IPS DF 19.7 (cell line): ENCODE measurements around the gene FAM78B.

Experiments
- DNase-seq: peaks from one replicate; pipeline ENCODE4 v3.0.0-alpha.2; 2013; ENCODE audit warnings: low read depth, low spot score

The FAM78B gene, protein sequence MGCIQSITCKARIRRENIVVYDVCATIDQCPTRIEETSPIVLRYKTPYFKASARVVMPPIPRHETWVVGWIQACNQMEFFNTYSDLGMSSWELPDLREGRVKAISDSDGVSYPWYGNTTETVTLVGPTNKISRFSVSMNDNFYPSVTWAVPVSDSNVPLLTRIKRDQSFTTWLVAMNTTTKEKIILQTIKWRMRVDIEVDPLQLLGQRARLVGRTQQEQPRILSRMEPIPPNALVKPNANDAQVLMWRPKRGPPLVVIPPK

DNA sequence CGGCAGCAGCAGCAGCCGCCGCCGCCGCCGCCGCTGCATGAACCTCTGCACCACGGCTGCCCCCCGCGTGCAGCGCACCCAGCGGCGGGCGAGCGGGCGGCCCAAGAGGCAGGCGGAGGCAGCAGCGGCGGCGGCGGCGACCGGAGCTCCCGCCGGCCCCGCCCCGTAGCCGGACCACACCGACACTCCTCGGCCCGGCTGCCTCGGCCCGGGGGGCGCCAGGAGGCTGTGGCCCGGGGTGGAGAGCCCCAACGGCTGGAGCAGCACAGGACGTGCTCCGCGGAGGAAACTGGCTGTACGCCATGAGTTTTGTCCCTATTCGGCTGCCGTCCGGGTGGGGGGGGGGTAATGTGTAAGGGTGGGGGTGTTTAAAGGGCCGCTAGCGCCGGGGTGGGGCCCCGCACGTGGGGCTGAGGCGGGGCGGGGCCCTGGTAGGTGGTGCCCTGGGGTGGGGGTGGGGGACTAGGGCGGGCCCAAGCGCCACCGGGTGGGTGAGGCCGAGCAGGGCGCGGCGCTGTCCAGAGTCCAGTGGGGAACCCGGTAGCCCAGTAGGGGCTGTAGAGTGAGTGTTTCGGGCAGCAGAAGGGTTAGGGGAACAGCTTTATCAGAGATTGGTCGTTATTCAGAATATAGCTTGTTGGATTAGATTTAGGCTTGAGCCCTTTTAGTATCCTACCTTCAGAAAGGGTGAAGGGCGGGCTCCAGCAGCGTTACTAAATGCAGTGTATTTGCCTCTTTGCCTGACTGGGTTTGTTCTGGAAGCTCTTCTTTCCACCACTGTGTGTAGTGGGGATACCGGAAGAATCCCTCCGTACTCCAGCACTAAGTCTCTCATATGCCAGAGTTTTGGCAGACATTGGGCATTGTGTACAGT lies at the start of gene FAM78B:
TSS of gene FAM78B (minus strand) at position 304 of the 874 bp plus-strand sequence. CDS start 753 bp downstream, outside the sequence.
- DNase-seq = no peak

- DNase-seq = no peak
Measured at GRCh38 chr1:166202546-166202945, 35.7 kb upstream of the FAM78B start.

DNA sequence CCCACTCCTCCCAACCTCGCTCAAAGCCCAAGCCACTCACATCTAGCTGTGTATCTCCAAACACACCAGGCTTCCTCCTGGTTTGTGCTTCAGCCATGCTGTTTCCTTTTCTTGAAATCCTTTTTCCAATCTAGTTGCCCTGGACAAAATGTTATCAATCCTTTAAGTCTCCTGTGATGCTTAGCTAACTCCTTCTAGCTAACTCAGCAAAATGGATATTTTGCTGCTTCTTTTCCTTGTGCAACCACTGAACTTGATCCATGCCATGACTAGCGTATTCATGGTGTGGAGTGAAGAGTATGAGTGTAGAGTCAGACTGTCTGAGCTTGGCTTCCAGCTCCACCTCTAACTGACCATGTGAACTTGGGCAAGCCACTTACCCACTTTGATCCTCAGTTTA lies 33.9 kb upstream of the FAM78B start:
- DNase-seq = no peak

DNA sequence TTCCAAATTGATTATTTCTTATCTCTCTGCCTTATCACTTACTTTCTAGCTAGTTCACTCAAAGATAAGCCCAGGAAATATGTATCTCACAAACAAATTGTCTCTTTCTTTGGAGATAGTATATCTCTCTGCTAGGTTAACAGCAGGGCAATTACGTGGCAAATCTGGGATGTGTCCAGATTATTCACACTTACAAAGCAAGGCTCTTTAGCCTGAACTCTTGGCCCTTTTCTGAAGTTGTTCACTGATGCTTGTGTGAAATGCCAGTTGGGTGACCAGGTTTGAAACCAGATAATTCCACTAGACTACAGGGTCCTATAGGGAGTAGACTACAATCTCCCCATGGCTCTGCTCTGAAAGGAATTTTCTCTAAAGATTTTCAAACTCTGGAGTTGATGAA lies 30.8 kb upstream of the FAM78B start:
- DNase-seq = no peak

DNA sequence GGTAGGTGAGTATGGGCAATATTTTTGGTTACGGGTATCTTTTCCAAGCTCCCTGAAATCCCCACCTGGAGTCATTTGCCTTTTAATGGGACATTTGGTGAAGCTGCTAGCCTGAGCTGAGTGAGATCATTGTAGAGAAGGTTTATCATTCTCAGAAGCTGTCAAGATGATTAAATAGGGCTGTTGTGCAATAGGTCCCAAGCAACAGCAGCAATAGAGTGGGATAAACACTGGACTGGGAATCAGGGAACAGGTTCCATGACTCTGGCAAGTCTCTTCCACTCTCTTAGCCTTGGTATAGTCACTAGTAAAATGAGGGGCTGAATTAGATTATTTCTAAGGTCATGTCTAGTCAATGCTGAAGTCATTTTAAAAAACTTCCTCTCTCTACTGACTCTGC lies 30.3 kb upstream of the FAM78B start:
- no peak for DNase-seq

DNA sequence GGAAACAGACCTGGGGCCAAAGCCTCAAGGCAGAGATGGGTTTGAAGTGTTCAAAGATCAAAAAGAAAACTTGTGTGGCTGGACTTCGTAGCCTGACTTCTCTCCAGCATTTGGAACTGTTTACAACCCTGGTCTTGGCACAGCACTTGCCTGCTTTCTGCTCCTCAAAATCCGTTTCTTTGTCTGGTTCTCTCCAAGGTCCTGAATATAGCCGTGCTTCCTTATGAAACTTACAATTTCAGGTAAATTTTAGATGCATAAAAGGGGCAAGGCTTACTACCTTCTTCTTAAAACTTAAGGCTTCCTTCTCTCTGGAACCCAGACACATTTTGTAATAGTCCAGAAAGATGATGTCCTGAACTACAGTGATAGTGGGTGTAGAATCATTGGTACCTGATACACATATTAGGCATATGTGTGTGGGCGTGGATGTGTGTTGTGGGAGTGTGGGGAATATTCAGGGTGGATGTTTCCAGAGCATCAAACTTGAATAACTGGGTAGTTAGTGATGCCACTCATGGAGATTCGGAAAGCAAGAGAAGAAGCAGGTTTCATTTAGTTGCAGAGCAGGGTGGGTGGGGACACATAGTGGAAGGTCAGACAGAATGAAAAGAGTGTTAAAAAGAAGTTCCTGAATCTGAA lies 26.4 kb upstream of the FAM78B start:
- DNase-seq = no peak

GRCh38 chr1:166190400-166190799 lies 23.6 kb upstream of the FAM78B start:
- DNase-seq = no peak

DNA sequence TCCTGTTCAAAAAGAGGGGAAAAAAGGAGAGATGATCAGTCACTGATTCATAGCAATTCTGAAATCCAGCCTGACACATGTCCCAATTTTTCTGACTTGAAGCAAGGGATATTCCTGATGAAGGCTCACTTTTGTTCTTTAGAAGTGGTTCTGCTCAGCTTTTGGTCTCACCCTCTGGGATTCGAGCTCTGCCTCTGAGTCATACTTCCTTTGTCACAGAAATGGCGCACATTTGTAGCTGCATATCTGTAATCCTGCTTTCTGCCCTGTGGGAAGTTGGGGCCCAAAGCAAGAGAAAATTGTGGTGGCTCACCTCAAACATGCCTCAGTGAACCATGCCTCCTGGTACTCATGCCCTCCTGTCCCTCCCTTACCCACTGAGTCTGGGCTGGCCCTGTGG lies 22.3 kb upstream of the FAM78B start:
- no peak for DNase-seq

GRCh38 chr1:166185526-166185925 lies 18.7 kb upstream of the FAM78B start:
- no peak for DNase-seq

- no peak for DNase-seq
Measured at GRCh38 chr1:166184897-166185296, 18.1 kb upstream of the FAM78B start.

GRCh38 chr1:166184012-166184411 lies 17.2 kb upstream of the FAM78B start:
- DNase-seq = no peak

DNA sequence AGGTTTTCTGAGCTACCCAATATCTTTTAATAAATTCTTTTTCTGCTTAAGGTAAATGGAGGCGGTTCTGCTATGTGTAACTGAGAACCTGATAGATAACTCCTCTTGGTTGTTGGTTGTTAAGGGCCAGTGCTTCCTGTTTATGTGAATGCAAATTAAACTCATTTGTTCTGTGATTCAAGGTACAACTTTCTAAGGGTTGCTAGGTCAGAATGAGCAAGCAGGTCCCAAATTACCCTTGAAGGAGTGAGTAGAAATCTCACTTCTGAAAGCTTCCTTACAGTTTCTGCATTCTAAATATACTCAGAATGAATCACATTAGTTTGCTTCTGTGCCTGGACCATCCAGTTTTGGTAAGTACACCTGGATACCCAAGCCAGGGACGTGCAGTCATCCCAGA lies 15.5 kb upstream of the FAM78B start:
- no peak for DNase-seq

GRCh38 chr1:166176416-166176815 lies 9.6 kb upstream of the FAM78B start:
- no peak for DNase-seq

DNA sequence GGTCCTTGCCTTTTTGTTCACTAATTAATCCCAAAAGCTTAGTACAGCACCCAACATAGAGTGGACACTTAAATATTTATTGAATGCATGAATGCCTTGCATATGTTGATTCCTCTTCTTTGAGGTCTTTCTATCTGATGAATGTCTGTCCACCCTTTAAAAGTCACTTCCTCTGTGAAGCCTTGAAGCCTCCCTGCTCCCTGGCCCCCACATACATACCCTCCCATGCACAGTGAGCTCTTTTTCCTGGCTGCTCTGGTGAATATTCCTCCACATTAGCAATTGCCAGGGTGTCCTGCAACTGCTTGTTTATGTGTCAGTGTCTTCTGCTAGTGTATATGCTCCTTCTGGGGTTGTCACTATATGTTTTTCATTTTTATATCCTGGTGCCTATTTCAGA lies 8.2 kb upstream of the FAM78B start:
- DNase-seq = no peak

GRCh38 chr1:166174108-166174507 lies 7.3 kb upstream of the FAM78B start:
- no peak for DNase-seq

- DNase-seq = no peak
Measured at GRCh38 chr1:166172106-166172505, 5.3 kb upstream of the FAM78B start.

GRCh38 chr1:166170726-166171125 lies 3.9 kb upstream of the FAM78B start:
- no peak for DNase-seq

DNA sequence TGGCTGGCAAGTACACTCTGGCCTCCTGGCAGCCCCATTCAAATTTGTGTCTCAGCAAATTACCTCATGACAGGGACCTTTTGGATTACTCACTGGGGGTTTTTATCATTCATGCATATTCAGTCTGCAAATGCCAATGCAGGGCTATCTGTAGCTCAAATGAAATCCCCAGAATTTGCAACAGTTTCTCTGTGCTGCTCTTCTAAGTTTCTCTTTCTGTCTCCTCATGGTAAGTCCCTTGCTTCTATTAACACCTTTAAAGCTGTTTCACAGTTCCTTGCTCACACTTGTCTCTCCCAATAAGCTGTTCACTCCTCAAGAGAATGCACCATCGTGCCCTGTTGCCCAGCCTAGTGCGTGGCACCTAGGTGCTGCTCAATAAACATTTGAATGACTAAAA lies 3.3 kb upstream of the FAM78B start:
- DNase-seq = no peak

DNA sequence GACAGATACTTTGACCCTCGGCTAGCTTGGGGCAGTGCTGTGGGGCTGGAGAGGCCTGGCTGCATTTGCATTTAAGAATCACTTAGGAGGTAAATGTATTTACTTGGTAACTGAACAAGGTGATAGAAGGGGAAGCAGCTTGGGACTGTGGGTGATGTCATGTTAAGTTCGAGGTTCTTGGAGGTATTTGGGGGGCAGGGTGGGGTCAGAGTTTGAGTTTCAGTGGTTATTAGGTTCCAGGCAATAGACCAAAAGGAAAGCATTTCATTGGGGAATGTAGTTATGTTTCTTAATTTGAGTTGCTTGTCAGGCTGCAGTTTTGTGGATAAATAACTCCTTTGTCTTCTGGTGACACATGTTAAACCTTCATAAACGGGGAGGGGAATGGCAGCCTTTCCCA lies 2.4 kb upstream of the FAM78B start:
- no peak for DNase-seq

- no peak for DNase-seq
Measured at GRCh38 chr1:166167572-166167925, 748 bp upstream of the FAM78B start.

DNA sequence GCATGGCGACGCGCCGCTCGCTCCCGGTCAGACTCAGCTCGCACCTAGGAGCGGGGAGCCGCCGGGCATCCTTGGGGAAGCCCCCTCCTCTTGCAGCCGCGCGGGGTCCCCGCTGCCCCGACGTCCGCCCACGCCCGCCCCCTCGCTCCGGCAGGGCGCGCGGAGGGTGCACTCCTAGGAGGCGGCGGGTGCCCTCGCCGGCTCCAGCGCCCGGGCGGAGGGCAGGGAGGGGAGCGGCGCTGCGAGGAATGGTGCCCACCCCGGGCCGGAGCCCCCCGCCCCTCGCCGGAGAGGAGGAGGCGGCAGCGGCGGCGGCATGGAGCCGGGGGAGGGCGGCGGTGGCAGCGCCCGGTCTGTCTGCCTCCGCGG lies 488 bp downstream of the FAM78B start:
- DNase-seq = no peak

- DNase-seq = no peak
Measured at GRCh38 chr1:166165661-166166328, 1.0 kb downstream of the FAM78B start.
